Erythroblast (primary cell): Measurements from ENCODE around the gene ZNF440.

Experiments
- GATA1 ChIP-seq: IDR thresholded peaks from 2 replicates; pipeline ENCODE4 v1.6.1; 2011; ENCODE audit warnings: low read depth, mild to moderate bottlenecking, control low read depth, low read length, moderate library complexity
- POLR2A ChIP-seq: IDR thresholded peaks from 2 replicates; pipeline ENCODE4 v1.6.1; 2011; ENCODE audit warnings: mild to moderate bottlenecking, low read length

DNA sequence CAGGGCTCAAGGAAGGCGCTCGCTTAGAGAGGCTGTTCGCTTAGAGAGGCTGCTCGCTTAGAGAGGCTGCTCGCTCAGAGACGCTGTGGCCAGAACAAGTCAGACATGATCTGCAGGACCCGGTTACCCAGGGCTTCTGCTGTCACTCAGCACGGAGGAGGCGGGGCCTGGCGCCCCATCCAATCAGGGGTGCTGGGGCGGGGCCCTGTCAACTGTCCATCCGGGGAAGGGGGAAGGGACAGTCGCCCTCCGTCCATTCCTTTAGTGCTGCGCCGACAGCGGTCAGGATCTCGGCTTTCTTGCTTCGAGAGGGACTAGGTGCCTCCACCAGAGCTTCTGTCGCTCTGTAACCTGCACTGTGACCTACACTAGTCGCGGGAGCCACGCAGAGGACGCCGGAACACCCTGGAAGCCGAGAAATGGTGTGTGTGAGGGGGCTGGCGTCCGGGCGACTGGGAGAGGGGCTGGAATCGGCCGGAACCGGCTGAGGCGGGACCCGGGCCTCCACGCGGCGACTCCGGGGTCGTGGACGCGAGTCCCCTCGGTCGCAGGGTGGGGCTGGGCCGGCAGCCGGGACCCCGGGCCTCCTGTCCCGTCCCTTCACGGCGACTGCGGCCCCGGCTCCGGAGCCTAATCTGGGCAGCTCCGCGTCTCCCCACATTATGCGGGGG, at the start of gene ZNF440:
- TF ChIP-seq POLR2A (peak; percentile 87), GATA1 (no peak)
